Measurements from ENCODE around the gene MAGI3.

GRCh38 chr1:113405573-113405972 is 15.3 kb downstream of the MAGI3 start:
- TF ChIP-seq CTCF (IDR thresholded peaks at IDR 0.05) (no peak), POLR2A (IDR thresholded peaks at IDR 0.05) (peak in 1 of 2 donors; percentile 73)

Measured in adrenal gland (tissue), 5 donors.